ENCODE results near the gene ASTN2. TPM values are rescaled to one million over a fixed set of nuclear protein-coding genes. Genes with fewer than 3 reads are reported as not detected.

Gene ASTN2
- total and polyA plus RNA-seq, 10 of the 15 experiments (the other 5 are each of a cell fraction or from before 2014, with no cell fraction given), result 1.4 to 15.7 (median 7.0) TPM

DNA sequence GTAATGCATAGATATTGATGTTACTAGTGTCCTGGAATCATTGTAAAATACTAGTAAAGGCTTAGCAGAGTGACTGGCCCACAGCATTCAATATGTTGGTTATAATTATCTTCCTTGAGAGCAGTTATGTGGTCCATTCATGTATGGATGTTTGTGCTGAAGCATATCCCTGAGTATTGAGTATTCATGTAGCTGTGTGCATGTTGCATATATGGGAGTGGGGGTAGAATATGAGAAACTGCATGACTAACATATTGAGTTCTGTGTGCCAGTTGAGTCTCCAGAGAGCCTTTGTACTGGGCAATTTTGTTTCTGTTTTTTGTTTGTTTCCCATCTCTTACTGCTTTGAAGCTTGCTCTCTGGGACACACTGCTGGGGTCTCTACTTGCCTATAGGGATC lies 950.4 kb downstream of the ASTN2 start:
- 0 out of 2 replicates have a peak, but pooled peaks cover 3% of the 10 kb centered on the region for H4K20me1 ChIP-seq (ENCODE audit: control insufficient read depth, insufficient read depth)
- no peaks in the 10 kb centered on the region for H3K9me3 ChIP-seq (replicated peaks; ENCODE audit: control insufficient read depth, insufficient read depth, low read length)
- no TSS peak for BruUV-seq (replicated peaks)
- ATAC-seq (no peak), FAIRE-seq (no peak), DNase-seq (ENCODE audit: low read depth, low spot score) (no peak)
- ChIA-PET CTCF (no interaction called here), RAD21 (ENCODE audit: unreplicated experiment) (no interaction called here), SMC1A (ENCODE audit: uncharacterized antibody, unreplicated experiment) (no interaction called here), POLR2A (no interaction called here)
- H2AFZ ChIP-seq (ENCODE audit: control insufficient read depth, low read depth, low read length), result no peak overlapping the region
- H3K4me3 ChIP-seq, result no peak overlapping the region
- H3K79me2 ChIP-seq (ENCODE audit: control insufficient read depth, insufficient read depth, low read length), result no peaks in the 10 kb centered on the region
- no peaks in the 10 kb centered on the region for H3K36me3 ChIP-seq (ENCODE audit: control insufficient read depth in 2 of 2, insufficient read depth in 2 of 2, low read length in 1 of 2)
- TF ChIP-seq HCFC1 (IDR thresholded peaks at IDR 0.05; ENCODE audit: low read length), result no peak
- TF ChIP-seq, protein P1, sequence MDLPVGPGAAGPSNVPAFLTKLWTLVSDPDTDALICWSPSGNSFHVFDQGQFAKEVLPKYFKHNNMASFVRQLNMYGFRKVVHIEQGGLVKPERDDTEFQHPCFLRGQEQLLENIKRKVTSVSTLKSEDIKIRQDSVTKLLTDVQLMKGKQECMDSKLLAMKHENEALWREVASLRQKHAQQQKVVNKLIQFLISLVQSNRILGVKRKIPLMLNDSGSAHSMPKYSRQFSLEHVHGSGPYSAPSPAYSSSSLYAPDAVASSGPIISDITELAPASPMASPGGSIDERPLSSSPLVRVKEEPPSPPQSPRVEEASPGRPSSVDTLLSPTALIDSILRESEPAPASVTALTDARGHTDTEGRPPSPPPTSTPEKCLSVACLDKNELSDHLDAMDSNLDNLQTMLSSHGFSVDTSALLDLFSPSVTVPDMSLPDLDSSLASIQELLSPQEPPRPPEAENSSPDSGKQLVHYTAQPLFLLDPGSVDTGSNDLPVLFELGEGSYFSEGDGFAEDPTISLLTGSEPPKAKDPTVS (IDR thresholded peaks at IDR 0.05; ENCODE audit: low read depth, low read length), result no peak
- no peak for TF ChIP-seq BMI1 (IDR thresholded peaks at IDR 0.05; ENCODE audit: borderline replicate concordance)
- TF ChIP-seq TCF7 (IDR thresholded peaks at IDR 0.05; ENCODE audit: borderline replicate concordance), result no peak
- no peak overlapping the region for H3K9ac ChIP-seq (ENCODE audit: control insufficient read depth, insufficient read depth, low read length)
- in situ Hi-C loops (cut with MboI), result no loop called here
- no peaks in the 10 kb centered on the region for H3K4me1 ChIP-seq (ENCODE audit: control insufficient read depth, insufficient read depth, low read length)
- H3K27ac ChIP-seq (ENCODE audit: control insufficient read depth, insufficient read depth), result no peak overlapping the region
- H3K4me2 ChIP-seq (ENCODE audit: control insufficient read depth, insufficient read depth), result no peak overlapping the region
- H3K27me3 ChIP-seq (replicated peaks in 1 of 2; ENCODE audit: control insufficient read depth in 2 of 2, insufficient read depth in 2 of 2, low read length in 1 of 2), result no peaks in the 10 kb centered on the region
- intact Hi-C loops (cut with micrococcal nuclease; ENCODE audit: unreplicated experiment), result no loop called here

DNA sequence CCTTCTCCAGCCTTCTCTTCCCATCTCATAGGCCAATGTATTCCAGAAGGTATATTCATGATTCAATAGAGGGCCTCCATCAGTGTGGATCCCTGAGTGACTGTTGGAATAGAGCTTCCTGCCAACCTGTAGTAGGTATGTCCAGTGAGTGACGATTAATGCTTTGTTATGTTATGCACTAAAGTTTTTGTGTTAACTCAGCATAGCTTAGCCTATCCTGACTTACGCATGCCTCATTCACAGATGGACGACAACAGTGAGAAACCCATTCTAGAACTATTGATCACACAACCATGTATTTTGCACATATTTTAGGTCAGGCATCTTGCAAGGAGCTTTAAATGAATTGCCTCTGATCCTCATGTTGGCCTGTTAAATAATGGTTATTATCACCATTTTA lies 953.2 kb downstream of the ASTN2 start:
- no peak overlapping the region for H2AFZ ChIP-seq (ENCODE audit: control insufficient read depth, low read depth, low read length)
- intact Hi-C loops (cut with micrococcal nuclease; ENCODE audit: unreplicated experiment), result no loop called here
- ChIA-PET CTCF (no interaction called here), SMC1A (ENCODE audit: uncharacterized antibody, unreplicated experiment) (no interaction called here), RAD21 (ENCODE audit: unreplicated experiment) (no interaction called here), POLR2A (no interaction called here)
- FAIRE-seq (no peak), ATAC-seq (no peak), DNase-seq (ENCODE audit: low read depth, low spot score) (no peak)
- no peak overlapping the region for H3K9ac ChIP-seq (ENCODE audit: control insufficient read depth, insufficient read depth, low read length)
- no peaks in the 10 kb centered on the region; the same call in 2 of the 3 replicates for H3K9me3 ChIP-seq (replicated peaks; ENCODE audit: control insufficient read depth, insufficient read depth, low read length)
- no peak overlapping the region for H3K4me3 ChIP-seq
- no TSS peak for BruUV-seq (replicated peaks)
- no peak overlapping the region for H3K4me2 ChIP-seq (ENCODE audit: control insufficient read depth, insufficient read depth)
- no peaks in the 10 kb centered on the region for H3K4me1 ChIP-seq (ENCODE audit: control insufficient read depth, insufficient read depth, low read length)
- 100% methylated on average over 3 of the region's 3 CpGs for WGBS (ENCODE audit: insufficient coverage, insufficient replicate concordance, low lambda C conversion rate, missing lambda C conversion rate)
- H4K20me1 ChIP-seq (ENCODE audit: control insufficient read depth, insufficient read depth), result 0 out of 2 replicates have a peak, but pooled peaks cover 3% of the 10 kb centered on the region
- H3K27ac ChIP-seq (ENCODE audit: control insufficient read depth, insufficient read depth), result no peak overlapping the region
- no peaks in the 10 kb centered on the region for H3K27me3 ChIP-seq (replicated peaks in 1 of 2; ENCODE audit: control insufficient read depth in 2 of 2, insufficient read depth in 2 of 2, low read length in 1 of 2)
- no peaks in the 10 kb centered on the region for H3K36me3 ChIP-seq (ENCODE audit: control insufficient read depth in 2 of 2, insufficient read depth in 2 of 2, low read length in 1 of 2)
- in situ Hi-C loops (cut with MboI), result no loop called here
- no peaks in the 10 kb centered on the region for H3K79me2 ChIP-seq (ENCODE audit: control insufficient read depth, insufficient read depth, low read length)
- TF ChIP-seq FOXM1 (IDR thresholded peaks at IDR 0.05; ENCODE audit: low read depth, low read length), result no peak
- TF ChIP-seq SMARCA5 (IDR thresholded peaks at IDR 0.05), result no peak
- no peak for TF ChIP-seq SMAD5 (IDR thresholded peaks at IDR 0.05; ENCODE audit: low read depth)
- no peak for TF ChIP-seq YY1 (IDR thresholded peaks at IDR 0.05; ENCODE audit: low read depth, low read length)
- no peak for TF ChIP-seq PRDM15 (CRISPR knock-in tag; IDR thresholded peaks at IDR 0.05)
- no peak for TF ChIP-seq TCF7 (IDR thresholded peaks at IDR 0.05; ENCODE audit: borderline replicate concordance)
- TF ChIP-seq CHD1 (IDR thresholded peaks at IDR 0.05; ENCODE audit: low read depth, low read length), result no peak
- no peak for TF ChIP-seq IRF5 (IDR thresholded peaks at IDR 0.05; ENCODE audit: borderline replicate concordance)
- TF ChIP-seq MEF2B (IDR thresholded peaks at IDR 0.05; ENCODE audit: partially characterized antibody, poor library complexity, severe bottlenecking), result no peak
- no peak for TF ChIP-seq SMC3 (IDR thresholded peaks at IDR 0.05; ENCODE audit: borderline replicate concordance, low read length)
- TF ChIP-seq KDM1A (IDR thresholded peaks at IDR 0.05; ENCODE audit: borderline replicate concordance), result no peak
